H1 (cell line): ENCODE data around the gene PDE8A. TPM values are rescaled to one million over a fixed set of nuclear protein-coding genes. Genes with fewer than 3 reads are reported as not detected.

Source experiments
- CHD7 ChIP-seq: fragments of 300-600 bp; sonication (generic); IDR thresholded peaks from 2 replicates; pipeline ENCODE4 v1.7.1; 2012; ENCODE audit warnings: low read length, moderate library complexity, mild to moderate bottlenecking, inconsistent platforms; ENCODE audit not compliant: insufficient replicate concordance
- polyA plus RNA-seq, 7 experiments: library from polyadenylated mRNA; depleted of rRNA in 3 of 7; stranded (reverse) in 5 of 7; unstranded in 2 of 7; fragments of >200 nt in 5 of 7; fragments of 200-250 nt in 2 of 7; gene quantifications; 1 replicate in 5 of 7; 2 replicates in 1 of 7; 4 replicates in 1 of 7; pipeline versions ENCODE4 v1.2.1 to v1.2.3, GENCODE V29; 2011 to 2013; ENCODE audit warnings: missing spikeins in 2 of 7, mixed read lengths in 2 of 7
- total RNA-seq: library from RNA; stranded (reverse); fragmentation: NEBNext Ultra II Directional; extraction: Animal tissue kit (Norgen Biotek cat#: 25700); gene quantifications from 2 replicates; pipeline ENCODE4 v1.2.1, GENCODE V29; 2021

PDE8A gene
- total and polyA plus RNA-seq, 2 of the 8 experiments (the other 6 are each of a cell fraction or from before 2014, with no cell fraction given) = 6.9 to 7.8 TPM

- no peak for TF ChIP-seq CHD7
Measured at GRCh38 chr15:85118173-85118572, 136.5 kb downstream of the PDE8A start (continued).
